GM12878 (cell line): ENCODE data around the gene ANAPC16.

Source experiments
- BMI1 ChIP-seq: fragments of 450-650 bp; IDR thresholded peaks from 2 replicates; pipeline ENCODE4 v1.6.1; 2016; ENCODE audit warnings: mild to moderate bottlenecking, moderate library complexity, borderline replicate concordance
- CEBPB ChIP-seq, 2 experiments: fragments of 150-350 bp in 1 of 2; IDR thresholded peaks; 2 replicates each; pipeline ENCODE4 v1.6.1; 2012 to 2014; ENCODE audit warnings: low read depth in 2 of 2, low read length in 2 of 2, borderline replicate concordance in 1 of 2, inconsistent platforms in 1 of 2
- ESRRA ChIP-seq: IDR thresholded peaks from 2 replicates; pipeline ENCODE4 v1.6.1; 2012; ENCODE audit warnings: mild to moderate bottlenecking, low read length, improper control_type of control experiment
- EZH2 ChIP-seq: IDR thresholded peaks from 2 replicates; pipeline ENCODE4 v1.6.1; 2012; ENCODE audit warnings: low read depth, mild to moderate bottlenecking, control low read depth, inconsistent platforms, low read length, borderline replicate concordance; ENCODE audit not compliant: control insufficient read depth
- MYB ChIP-seq: fragments of 150-350 bp; IDR thresholded peaks from 2 replicates; pipeline ENCODE4 v1.6.1; 2014; ENCODE audit warnings: mild to moderate bottlenecking, low read depth, low read length, borderline replicate concordance
- POLR2A ChIP-seq: IDR thresholded peaks from 2 replicates; pipeline ENCODE4 v1.6.1; 2011; ENCODE audit warnings: low read depth, mild to moderate bottlenecking, low read length
- RAD51 ChIP-seq: fragments of 450-650 bp; IDR thresholded peaks from 2 replicates; pipeline ENCODE4 v1.6.1; 2016; ENCODE audit warnings: moderate library complexity, mild to moderate bottlenecking, inconsistent platforms
- SP1 ChIP-seq: IDR thresholded peaks from one replicate; pipeline ENCODE4 v1.6.1; 2011; ENCODE audit warnings: low read depth, low read length
- TF ChIP-seq, protein P1 (sequence below), 3 experiments: IDR thresholded peaks in 2 of 3; conservative IDR thresholded peaks in 1 of 3; 2 replicates each; pipeline ENCODE4 v1.5.1; 2011; ENCODE audit warnings: low read depth in 3 of 3, low read length in 3 of 3, mild to moderate bottlenecking in 3 of 3, control low read depth in 2 of 3, moderate library complexity in 2 of 3, inconsistent platforms in 1 of 3, mixed read lengths in 1 of 3; ENCODE audit not compliant: control insufficient read depth in 2 of 3, insufficient read depth in 1 of 3; ENCODE audit errors: extremely low read depth in 1 of 3
- TF ChIP-seq, protein P2 (sequence below): IDR thresholded peaks from 2 replicates; pipeline ENCODE4 v1.6.1; 2012; ENCODE audit warnings: low read depth, low read length, improper control_type of control experiment
- TF ChIP-seq, protein P3 (sequence below): fragments of 150-350 bp; IDR thresholded peaks from 2 replicates; pipeline ENCODE4 v1.6.1; 2016; ENCODE audit warnings: low read depth, low read length

DNA sequence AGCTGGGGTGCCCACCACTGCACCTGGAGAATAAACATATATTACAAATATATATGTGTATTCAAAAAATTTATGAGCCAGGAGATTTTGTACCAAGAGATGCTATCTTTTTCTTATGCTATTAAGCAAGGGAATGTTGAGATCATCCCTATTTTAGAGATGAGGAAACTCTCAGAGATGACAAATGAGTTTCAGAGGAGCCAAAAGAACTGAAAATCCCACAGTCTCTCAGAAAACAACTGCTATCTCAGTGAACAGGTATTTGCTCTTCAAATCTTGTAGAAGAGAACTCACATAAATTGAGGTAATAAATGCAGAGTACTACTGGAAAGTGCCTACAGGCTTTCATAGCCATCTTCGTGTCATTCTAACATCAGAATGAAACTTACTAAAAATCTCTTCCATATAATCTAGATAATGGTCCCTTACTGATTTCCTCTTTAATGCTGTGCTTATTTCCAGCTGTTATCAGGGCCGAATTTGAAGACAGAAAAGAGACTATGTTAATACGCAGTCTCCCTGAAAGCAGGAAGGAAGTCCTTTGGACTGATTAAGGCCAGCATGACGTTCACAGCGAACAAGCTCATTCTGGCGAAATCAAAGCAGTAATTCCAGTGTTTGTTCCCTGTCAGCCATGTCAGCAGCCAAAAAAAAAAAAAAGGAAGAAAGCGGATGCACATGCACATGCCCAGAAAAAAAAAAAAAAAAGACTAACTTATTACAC, 29.4 kb upstream of the ANAPC16 start:
- TF ChIP-seq ESRRA (no peak), SP1 (no peak), POLR2A (no peak), EZH2 (no peak), RAD51 (no peak), CEBPB (IDR thresholded peaks at IDR 0.05; ENCODE audit: borderline replicate concordance in 1 of 2, low read depth in 2 of 2, low read length in 2 of 2) (no peak), MYB (no peak), BMI1 (no peak)
- TF ChIP-seq, protein P1, sequence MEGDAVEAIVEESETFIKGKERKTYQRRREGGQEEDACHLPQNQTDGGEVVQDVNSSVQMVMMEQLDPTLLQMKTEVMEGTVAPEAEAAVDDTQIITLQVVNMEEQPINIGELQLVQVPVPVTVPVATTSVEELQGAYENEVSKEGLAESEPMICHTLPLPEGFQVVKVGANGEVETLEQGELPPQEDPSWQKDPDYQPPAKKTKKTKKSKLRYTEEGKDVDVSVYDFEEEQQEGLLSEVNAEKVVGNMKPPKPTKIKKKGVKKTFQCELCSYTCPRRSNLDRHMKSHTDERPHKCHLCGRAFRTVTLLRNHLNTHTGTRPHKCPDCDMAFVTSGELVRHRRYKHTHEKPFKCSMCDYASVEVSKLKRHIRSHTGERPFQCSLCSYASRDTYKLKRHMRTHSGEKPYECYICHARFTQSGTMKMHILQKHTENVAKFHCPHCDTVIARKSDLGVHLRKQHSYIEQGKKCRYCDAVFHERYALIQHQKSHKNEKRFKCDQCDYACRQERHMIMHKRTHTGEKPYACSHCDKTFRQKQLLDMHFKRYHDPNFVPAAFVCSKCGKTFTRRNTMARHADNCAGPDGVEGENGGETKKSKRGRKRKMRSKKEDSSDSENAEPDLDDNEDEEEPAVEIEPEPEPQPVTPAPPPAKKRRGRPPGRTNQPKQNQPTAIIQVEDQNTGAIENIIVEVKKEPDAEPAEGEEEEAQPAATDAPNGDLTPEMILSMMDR (IDR thresholded peaks at IDR 0.05 in 2 of 3, conservative IDR thresholded peaks at IDR 0.05 in 1 of 3; ENCODE audit: control insufficient read depth in 2 of 3, extremely low read depth in 1 of 3, insufficient read depth in 1 of 3, low read depth in 3 of 3, low read length in 3 of 3): no peak
- TF ChIP-seq, protein P2, sequence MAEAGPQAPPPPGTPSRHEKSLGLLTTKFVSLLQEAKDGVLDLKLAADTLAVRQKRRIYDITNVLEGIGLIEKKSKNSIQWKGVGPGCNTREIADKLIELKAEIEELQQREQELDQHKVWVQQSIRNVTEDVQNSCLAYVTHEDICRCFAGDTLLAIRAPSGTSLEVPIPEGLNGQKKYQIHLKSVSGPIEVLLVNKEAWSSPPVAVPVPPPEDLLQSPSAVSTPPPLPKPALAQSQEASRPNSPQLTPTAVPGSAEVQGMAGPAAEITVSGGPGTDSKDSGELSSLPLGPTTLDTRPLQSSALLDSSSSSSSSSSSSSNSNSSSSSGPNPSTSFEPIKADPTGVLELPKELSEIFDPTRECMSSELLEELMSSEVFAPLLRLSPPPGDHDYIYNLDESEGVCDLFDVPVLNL: no peak
- TF ChIP-seq, protein P3, sequence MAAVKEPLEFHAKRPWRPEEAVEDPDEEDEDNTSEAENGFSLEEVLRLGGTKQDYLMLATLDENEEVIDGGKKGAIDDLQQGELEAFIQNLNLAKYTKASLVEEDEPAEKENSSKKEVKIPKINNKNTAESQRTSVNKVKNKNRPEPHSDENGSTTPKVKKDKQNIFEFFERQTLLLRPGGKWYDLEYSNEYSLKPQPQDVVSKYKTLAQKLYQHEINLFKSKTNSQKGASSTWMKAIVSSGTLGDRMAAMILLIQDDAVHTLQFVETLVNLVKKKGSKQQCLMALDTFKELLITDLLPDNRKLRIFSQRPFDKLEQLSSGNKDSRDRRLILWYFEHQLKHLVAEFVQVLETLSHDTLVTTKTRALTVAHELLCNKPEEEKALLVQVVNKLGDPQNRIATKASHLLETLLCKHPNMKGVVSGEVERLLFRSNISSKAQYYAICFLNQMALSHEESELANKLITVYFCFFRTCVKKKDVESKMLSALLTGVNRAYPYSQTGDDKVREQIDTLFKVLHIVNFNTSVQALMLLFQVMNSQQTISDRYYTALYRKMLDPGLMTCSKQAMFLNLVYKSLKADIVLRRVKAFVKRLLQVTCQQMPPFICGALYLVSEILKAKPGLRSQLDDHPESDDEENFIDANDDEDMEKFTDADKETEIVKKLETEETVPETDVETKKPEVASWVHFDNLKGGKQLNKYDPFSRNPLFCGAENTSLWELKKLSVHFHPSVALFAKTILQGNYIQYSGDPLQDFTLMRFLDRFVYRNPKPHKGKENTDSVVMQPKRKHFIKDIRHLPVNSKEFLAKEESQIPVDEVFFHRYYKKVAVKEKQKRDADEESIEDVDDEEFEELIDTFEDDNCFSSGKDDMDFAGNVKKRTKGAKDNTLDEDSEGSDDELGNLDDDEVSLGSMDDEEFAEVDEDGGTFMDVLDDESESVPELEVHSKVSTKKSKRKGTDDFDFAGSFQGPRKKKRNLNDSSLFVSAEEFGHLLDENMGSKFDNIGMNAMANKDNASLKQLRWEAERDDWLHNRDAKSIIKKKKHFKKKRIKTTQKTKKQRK: no peak
